Stimulated activated CD4-positive, alpha-beta T cell treated with anti-CD3 and anti-CD28 coated beads, Interleukin-15, amount 100 ng/mL, for 24 hours (primary cell): Measurements from ENCODE around the gene F8.
A peak's percentile ranks its signal among the peaks of the same experiment; 100 is the strongest.
"Not testable (repeated sequence)": the region's sequence is repeated elsewhere in the genome, so short reads cannot be mapped to it uniquely, and the experiment has no call there.

Experiments
- DNase-seq: peaks from one replicate; pipeline ENCODE4 v3.0.0-alpha.2; 2020

Gene F8

GRCh38 chrX:154980330-154981115, 42.0 kb downstream of the F8 start:
- DNase-seq, result peak; percentile 80

GRCh38 chrX:154979629-154980028, 42.9 kb downstream of the F8 start:
- DNase-seq, result no peak

GRCh38 chrX:154968353-154968752, 54.2 kb downstream of the F8 start:
- DNase-seq, result no peak

GRCh38 chrX:154967603-154968002, 54.9 kb downstream of the F8 start:
- no peak for DNase-seq

GRCh38 chrX:154961947-154962346, 60.6 kb downstream of the F8 start:
- no peak for DNase-seq

DNA sequence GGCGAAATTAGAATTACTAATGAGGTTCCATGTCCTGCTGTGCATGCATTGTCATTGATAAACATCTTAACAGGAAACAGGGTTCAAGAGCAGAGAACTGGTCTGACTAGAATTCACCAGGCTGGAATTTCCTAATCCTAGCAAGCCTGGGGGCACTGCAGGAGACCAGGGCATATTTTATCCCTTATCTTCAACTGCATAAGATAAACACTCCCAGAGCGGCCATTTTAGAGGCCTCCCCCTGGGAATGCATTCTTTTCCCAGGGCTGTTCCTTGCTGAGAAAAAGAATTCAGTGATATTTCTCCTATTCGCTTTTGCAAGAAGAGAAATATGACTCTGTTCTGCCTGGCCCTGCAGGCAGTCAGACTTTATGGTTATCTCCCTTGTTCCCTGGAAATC, 66.7 kb downstream of the F8 start:
- not testable (repeated sequence) for DNase-seq

GRCh38 chrX:154939265-154939664, 83.3 kb downstream of the F8 start:
- DNase-seq, result not testable (repeated sequence)

DNA sequence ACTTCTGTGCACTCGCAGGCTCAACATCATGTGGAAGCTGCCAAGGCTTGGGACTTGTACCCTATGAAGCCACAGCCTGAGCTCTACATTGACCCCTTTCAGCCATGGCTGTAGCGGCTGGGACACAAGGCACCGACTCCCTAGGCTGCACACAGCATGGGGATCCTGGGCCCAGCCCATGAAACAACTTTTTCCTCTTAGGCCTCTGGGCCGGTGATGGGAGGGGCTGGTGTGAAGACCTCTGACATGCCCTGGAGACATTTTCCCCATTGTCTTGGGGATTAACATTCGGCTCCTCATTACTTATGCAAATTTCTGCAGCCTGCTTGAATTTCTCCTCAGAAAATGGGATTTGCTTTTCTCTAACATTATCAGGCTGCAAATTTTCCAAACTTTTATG, 97.8 kb downstream of the F8 start:
- DNase-seq, result not testable (repeated sequence)

DNA sequence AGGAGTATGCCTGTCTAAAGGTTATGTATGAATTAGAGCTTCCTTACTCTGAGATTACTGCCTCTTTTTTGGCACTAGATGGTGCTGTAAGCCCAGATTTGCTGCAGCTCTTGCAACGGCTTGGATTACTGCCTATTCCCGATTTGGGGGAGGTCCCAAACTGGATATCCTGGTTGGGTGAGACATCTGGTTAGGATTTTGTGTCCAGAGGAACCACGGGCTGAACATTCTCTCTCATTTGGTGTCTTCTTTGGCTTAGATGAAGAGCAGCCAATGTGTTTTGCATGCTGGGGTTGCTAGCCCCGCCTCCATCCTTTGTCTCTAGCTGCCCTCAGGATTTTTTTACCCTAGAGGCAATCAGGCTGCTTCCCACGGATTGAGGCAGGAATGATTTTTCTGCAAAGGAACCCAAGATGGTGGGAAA, 104.5 kb downstream of the F8 start:
- DNase-seq, result peak; percentile 23

DNA sequence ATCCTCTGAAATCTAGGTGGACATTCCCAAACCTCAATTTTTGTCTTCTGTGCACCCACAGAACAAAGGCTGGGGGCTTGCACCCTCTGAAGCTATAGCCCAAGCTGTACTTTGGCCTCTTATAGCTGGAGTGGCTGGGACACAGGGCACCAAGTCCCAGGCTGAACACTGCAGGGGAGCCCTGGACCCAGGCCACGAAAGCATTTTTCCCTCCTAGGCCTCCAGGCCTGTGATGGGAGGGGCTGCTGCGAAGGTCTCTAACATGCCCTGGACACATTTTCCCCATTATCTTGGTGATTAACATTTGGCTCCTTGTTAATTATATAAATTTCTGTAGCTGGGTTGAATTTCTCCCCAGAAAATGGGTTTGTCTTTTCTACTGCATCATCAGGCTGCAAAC, 108.5 kb downstream of the F8 start:
- DNase-seq, result no peak

- DNase-seq, result not testable (repeated sequence)
Observed at GRCh38 chrX:154910528-154910927, 112.0 kb downstream of the F8 start.

DNA sequence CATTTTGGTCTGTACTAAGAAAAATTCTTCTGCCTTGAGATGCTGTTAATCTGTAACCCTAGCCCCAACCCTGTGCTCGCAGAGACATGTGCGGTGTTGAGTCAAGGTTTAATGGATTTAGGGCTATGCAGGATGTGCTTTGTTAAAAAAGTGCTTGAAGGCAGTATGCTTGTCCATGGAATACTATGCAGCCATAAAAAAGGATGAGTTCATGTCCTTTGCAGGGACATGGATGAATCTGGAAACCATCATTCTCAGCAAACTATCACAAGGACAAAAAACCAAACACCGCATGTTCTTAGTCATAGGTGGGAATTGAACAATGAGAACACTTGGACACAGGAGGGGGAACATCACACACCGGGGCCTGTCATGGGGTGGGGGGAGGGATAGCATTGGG, 112.5 kb downstream of the F8 start:
- DNase-seq, result not testable (repeated sequence)

DNA sequence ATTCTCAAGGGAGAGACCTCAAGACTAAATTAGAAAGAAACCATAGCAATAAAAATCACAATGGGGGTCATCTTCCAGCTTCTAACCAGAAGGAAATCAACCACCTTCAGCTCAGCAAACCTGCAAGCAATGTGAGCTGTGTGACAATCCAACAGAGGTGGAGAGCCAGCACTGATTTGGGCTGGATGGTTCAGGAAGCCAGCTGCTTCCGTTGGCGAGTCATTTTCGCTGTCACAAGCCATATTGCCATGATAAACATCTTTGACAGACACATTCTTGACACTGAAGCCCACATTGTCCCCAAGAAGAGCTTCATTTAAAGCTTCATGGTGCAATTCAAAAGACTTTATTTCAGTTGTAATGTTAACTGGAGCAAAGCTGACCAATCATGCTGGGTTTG, 113.7 kb downstream of the F8 start:
- DNase-seq, result no peak

DNA sequence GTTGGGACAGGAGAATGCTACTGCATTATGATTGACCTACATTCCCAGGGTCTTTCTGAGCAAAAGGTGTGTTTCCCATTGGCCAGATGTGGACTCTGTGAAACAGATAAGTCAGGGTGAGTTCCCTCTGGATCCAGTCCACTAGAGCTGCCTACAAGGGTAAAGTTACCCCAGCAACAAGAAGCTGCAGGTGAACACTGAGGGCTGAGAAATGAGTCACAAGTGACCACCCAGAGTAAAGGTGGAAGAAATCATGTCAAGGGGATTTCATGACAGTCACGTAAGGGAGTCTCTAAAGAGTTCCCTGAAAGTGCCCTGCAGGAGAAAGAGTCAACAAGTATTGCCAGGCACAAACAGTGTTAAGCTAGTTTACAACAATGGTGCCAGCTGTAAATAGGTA, 120.1 kb downstream of the F8 start:
- no peak for DNase-seq

- no peak for DNase-seq
Observed at GRCh38 chrX:154900323-154900722, 122.2 kb downstream of the F8 start.

GRCh38 chrX:154892296-154892695, 130.2 kb downstream of the F8 start:
- no peak for DNase-seq

- DNase-seq, result no peak
Observed at GRCh38 chrX:154890990-154891639, 131.4 kb downstream of the F8 start.

DNA sequence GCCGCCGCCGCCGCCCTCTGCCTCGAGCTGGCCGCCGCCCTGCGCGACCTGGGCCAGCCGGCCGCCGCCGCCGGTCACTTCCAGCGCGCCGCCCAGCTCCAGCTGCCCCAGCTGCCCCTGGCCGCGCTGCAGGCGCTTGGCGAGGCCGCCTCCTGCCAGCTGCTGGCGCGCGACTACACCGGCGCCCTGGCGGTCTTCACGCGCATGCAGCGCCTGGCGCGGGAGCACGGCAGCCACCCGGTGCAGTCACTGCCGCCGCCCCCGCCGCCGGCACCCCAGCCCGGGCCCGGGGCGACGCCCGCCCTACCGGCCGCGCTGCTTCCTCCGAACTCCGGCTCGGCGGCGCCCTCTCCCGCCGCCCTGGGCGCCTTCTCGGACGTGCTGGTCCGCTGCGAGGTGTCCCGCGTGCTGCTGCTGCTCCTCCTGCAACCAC, 135.7 kb downstream of the F8 start:
- not testable (repeated sequence) for DNase-seq

DNA sequence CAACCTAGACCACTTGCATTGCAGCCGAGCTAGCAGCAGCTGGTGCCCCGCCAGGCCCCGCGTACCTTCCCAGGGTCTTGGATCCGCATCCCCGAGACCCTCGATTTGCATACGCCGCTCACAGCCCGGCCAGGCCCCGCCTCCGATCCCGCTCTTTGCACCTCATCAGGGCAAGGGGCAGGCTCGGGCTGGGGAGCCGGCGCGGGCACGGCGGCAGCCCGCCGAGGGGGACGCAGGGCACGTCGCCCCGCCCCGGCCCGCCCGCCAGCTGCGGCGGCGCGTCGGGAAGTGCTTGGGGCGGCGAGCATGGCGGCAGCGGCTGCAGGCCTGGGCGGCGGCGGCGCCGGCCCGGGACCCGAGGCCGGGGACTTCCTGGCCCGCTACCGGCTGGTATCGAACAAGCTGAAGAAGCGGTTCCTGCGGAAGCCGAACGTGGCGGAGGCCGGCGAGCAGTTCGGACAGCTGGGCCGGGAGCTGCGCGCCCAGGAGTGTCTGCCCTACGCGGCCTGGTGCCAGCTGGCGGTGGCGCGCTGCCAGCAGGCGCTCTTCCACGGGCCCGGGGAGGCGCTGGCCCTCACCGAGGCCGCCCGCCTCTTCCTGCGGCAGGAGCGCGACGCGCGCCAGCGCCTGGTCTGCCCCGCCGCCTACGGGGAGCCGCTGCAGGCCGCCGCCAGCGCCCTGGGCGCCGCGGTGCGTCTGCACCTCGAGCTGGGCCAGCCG, 136.3 kb downstream of the F8 start, which contains the start of gene F8A1:
Gene F8A1 (plus strand): TSS at position 287 of the 720 bp plus-strand sequence. CDS start 20 bp downstream, at position 307.
- DNase-seq, result peak; percentile 74

GRCh38 chrX:154885549-154885948, 137.0 kb downstream of the F8 start:
- peak; percentile 3 for DNase-seq

DNA sequence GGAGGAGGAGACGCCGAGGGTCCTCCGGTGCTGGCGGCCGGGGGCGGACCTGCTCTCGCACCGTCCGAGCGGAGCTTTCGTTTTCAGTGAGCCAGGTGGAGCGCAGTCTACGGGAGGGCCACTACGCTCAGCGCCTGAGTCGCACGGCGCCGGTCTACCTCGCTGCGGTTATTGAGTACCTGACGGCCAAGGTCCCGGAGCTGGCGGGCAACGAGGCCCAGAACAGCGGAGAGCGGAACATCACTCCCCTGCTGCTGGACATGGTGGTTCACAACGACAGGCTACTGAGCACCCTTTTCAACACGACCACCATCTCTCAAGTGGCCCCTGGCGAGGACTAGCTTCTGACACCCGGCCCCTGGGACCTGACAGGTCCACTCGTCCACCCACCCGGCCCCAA, 137.5 kb downstream of the F8 start:
- DNase-seq, result not testable (repeated sequence)

DNA sequence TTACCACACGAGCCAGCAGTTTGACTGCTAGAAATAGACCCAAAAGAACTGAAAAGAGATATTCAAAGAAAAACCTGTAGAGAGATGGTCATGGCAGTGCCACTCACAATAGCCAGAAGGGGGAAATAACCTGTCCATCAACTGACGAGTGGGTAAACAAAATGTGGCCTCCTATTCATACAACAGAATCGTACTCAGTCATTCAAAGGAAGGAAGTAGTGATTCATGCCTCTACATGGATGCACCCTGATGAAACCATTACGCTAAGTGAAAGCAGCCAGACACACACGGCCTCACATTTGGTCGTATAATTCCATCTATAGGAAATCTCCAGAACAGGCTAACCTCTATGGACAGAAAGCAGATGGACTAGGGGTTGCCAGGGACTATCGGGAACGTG, 138.5 kb downstream of the F8 start:
- not testable (repeated sequence) for DNase-seq

- DNase-seq, result no peak
Observed at GRCh38 chrX:154873329-154873728, 149.2 kb downstream of the F8 start.

GRCh38 chrX:154868522-154868921, 154.0 kb downstream of the F8 start:
- not testable (repeated sequence) for DNase-seq
